A673 (cell line): ENCODE results near the gene ATP6AP1. TPM values are rescaled to one million over a fixed set of nuclear protein-coding genes. Genes with fewer than 3 reads are reported as not detected.

Source experiments
- BruUV-seq: library from RNA; stranded (reverse); fragments of 400-500 nt; replicated peaks from 2 replicates; lab custom pipeline; 2021; lab: Mats Ljungman, UMichigan
- CTCF ChIA-PET: fragments of 300-600 bp; sonication (Branson Sonifier 250); formaldehyde crosslinking; loops from one replicate; lab custom pipeline; 2022; ENCODE audit warnings: antibody characterized with exemption; lab: Charles Lee
- POLR2A ChIA-PET: fragments of 300-600 bp; sonication (Branson Sonifier 250); formaldehyde crosslinking; loops from one replicate; lab custom pipeline; 2022; ENCODE audit warnings: antibody characterized with exemption; ENCODE audit not compliant: low non-redundant PET; lab: Charles Lee
- DNase-seq: peaks from one replicate; pipeline ENCODE4 v3.0.0-alpha.2; 2015; ENCODE audit warnings: low spot score
- H3K27ac ChIP-seq: fragments of 200-600 bp; sonication (generic); 2 replicates; pipeline ENCODE4 v1.5.1; 2016; ENCODE audit warnings: mixed run types, low read depth, mild to moderate bottlenecking, mixed read lengths, antibody characterized with exemption, low read length; ENCODE audit not compliant: poor library complexity, severe bottlenecking
- H3K27me3 ChIP-seq: fragments of 200-600 bp; sonication (generic); replicated peaks from 2 replicates; pipeline ENCODE4 v1.6.1; 2017; ENCODE audit warnings: mixed run types, low read depth, mild to moderate bottlenecking, mixed read lengths, antibody characterized with exemption, low read length; ENCODE audit not compliant: insufficient read depth, poor library complexity
- H3K36me3 ChIP-seq: fragments of 200-600 bp; sonication (generic); 2 replicates; pipeline ENCODE4 v1.6.1; 2016; ENCODE audit warnings: mixed run types, mild to moderate bottlenecking, mixed read lengths, antibody characterized with exemption, low read length; ENCODE audit not compliant: insufficient read depth, poor library complexity, severe bottlenecking
- H3K4me1 ChIP-seq: fragments of 200-600 bp; sonication (generic); 2 replicates; pipeline ENCODE4 v1.6.1; 2017; ENCODE audit warnings: mixed run types, mild to moderate bottlenecking, mixed read lengths, antibody characterized with exemption, low read length; ENCODE audit not compliant: insufficient read depth, poor library complexity, severe bottlenecking
- H3K4me3 ChIP-seq: fragments of 200-600 bp; sonication (generic); 2 replicates; pipeline ENCODE4 v1.5.1; 2016; ENCODE audit warnings: low read depth, mixed run types, mild to moderate bottlenecking, mixed read lengths, low read length; ENCODE audit not compliant: poor library complexity, severe bottlenecking
- H3K9me3 ChIP-seq: fragments of 200-600 bp; sonication (generic); 2 replicates; pipeline ENCODE4 v1.6.1; 2016; ENCODE audit warnings: mixed run types, low read depth, mild to moderate bottlenecking, mixed read lengths, antibody characterized with exemption, low read length; ENCODE audit not compliant: poor library complexity, severe bottlenecking
- CTCF ChIP-seq: fragments of 300-800, 200-600 bp; sonication (generic); conservative IDR thresholded peaks from 2 replicates; pipeline ENCODE4 v1.5.1; 2017; ENCODE audit warnings: low read depth, mild to moderate bottlenecking, antibody characterized with exemption, low read length, moderate library complexity, mixed read lengths
- EZH2 ChIP-seq: fragments of 200-600 bp; sonication (generic); IDR thresholded peaks from 2 replicates; pipeline ENCODE4 v1.6.1; 2017; ENCODE audit warnings: borderline replicate concordance, low read depth, mild to moderate bottlenecking, mixed read lengths, antibody characterized with exemption, low read length; ENCODE audit not compliant: poor library complexity, severe bottlenecking
- intact Hi-C: fragments of 100-400 bp; cut with micrococcal nuclease; formaldehyde crosslinking; loops from one replicate; pipeline ENCODE4 v1.10.0; 2022; ENCODE audit not compliant: unreplicated experiment
- total RNA-seq: library from RNA; stranded (reverse); gene quantifications from 2 replicates; pipeline ENCODE4 v1.2.3, GENCODE V29; 2021

ATP6AP1 gene
- total RNA-seq, 1 experiment from 2014 or later = 77.1 TPM

- ChIA-PET POLR2A (no interaction called here), CTCF (no interaction called here)
- TF ChIP-seq CTCF (no peak), EZH2 (no peak)
- H3K27me3 ChIP-seq = no peaks in the 10 kb centered on the region
- BruUV-seq = no TSS peak
- H3K9me3 ChIP-seq = no peaks in the 10 kb centered on the region
- peak overlapping the region; percentile 65 for H3K4me3 ChIP-seq
- H3K27ac ChIP-seq = peak overlapping the region; percentile 52
- no peaks in the 10 kb centered on the region for H3K4me1 ChIP-seq
- H3K36me3 ChIP-seq = no peaks in the 10 kb centered on the region
- intact Hi-C loops = no loop called here
- DNase-seq = peak; percentile 57
Observed at GRCh38 chrX:154458954-154459778, 30.7 kb downstream of the ATP6AP1 start.

DNA sequence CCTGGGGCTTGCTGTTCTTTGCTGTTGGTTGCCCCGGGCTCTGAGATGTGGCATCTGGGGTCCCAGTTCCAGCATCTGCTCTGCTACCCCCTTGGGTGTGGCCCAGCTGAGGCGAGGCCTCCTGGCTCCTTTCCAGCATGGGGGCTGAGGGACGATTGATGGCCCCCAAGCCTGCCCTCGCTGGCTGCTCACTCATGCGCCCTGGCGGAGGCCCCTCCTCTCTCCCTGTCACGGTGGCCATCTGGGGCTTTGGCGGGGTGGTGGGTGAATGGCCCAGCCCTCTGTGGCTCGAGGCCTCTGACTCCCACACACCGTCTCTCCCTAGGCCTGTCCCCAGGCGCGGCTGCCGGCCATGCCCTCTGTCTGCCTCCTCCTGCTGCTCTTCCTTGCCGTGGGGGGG, 31.4 kb downstream of the ATP6AP1 start:
- Histone ChIP-seq H3K27me3 (no peaks in the 10 kb centered on the region), H3K4me1 (no peaks in the 10 kb centered on the region), H3K27ac (no peak overlapping the region), H3K36me3 (peaks cover 3% of the 10 kb centered on the region), H3K9me3 (no peaks in the 10 kb centered on the region), H3K4me3 (peak overlapping the region; percentile 65)
- no TSS peak for BruUV-seq
- POLR2A ChIA-PET = no interaction called here
- TF ChIP-seq EZH2 = no peak
- no peak for DNase-seq
- CTCF ChIA-PET = no interaction called here
- intact Hi-C loops = no loop called here

- intact Hi-C loops = no loop called here
- Histone ChIP-seq H3K36me3 (peaks cover 5% of the 10 kb centered on the region), H3K4me3 (no peak overlapping the region), H3K4me1 (no peaks in the 10 kb centered on the region), H3K27me3 (no peaks in the 10 kb centered on the region), H3K27ac (no peak overlapping the region), H3K9me3 (no peaks in the 10 kb centered on the region)
- CTCF ChIA-PET = no interaction called here
- no TSS peak for BruUV-seq
- no peak for DNase-seq
- POLR2A ChIA-PET = no interaction called here
- TF ChIP-seq EZH2 (no peak), CTCF (no peak)
Observed at GRCh38 chrX:154460326-154460725, 31.8 kb downstream of the ATP6AP1 start.

DNA sequence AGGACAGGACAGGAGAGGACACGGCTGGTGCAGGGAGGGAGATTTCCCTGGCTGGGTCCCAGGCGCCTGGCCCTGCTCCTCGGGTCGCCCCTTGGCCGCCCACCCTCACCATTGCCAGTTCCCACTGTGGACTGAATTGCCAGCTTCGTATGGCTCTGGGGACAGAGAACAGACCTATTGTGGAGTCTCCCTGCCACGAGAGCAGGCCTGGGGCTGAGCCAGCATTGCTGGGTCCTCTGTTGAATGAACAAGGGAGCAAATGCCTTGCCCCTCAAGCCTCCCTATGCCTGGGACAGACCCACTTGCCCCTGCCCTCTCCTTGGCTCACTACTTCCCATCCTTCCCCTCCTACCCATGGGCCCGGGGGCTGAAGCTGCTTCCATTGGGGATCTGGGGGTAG, 33.9 kb downstream of the ATP6AP1 start:
- Histone ChIP-seq H3K36me3 (peaks cover 5% of the 10 kb centered on the region), H3K4me1 (no peaks in the 10 kb centered on the region), H3K27ac (no peak overlapping the region), H3K9me3 (no peaks in the 10 kb centered on the region), H3K4me3 (no peak overlapping the region), H3K27me3 (no peaks in the 10 kb centered on the region)
- ChIA-PET CTCF (no interaction called here), POLR2A (interaction anchor here (0.5 kb wide), 1 partner anchor 39 kb away, joined by 16 read pairs; no protein-coding TSS in a partner anchor)
- TF ChIP-seq EZH2 (no peak), CTCF (no peak)
- DNase-seq = no peak
- BruUV-seq = no TSS peak
- intact Hi-C loops = no loop called here
